Measurements from ENCODE around the gene KLF3. TPM values are rescaled to one million over a fixed set of nuclear protein-coding genes. Genes with fewer than 3 reads are reported as not detected.

The KLF3 gene
- total RNA-seq, 6 experiments from 2014 or later: 21.3 to 37.6 (median 26.8) TPM

DNA sequence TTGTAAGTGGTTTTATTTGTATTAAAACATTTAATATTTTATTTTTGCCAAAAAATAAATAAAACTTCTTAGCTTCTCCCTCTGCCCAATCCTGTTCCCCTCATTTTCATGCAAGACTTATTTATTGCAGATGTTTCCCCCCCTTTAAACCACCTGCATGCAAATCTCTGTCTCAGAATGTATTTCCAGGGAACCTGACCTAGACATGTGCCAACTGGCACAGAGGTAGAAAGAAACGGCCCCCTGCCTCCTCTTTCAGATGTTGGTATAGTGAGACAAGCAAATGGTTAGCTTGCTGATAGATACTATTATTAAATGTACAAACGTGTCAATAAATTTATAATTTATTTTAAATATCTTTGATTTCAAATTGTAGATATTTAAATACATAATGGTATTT lies 47.1 kb downstream of the KLF3 start:
- H3K27me3 ChIP-seq: no peaks in the 10 kb centered on the region
- no peaks in the 10 kb centered on the region for H3K36me3 ChIP-seq

DNA sequence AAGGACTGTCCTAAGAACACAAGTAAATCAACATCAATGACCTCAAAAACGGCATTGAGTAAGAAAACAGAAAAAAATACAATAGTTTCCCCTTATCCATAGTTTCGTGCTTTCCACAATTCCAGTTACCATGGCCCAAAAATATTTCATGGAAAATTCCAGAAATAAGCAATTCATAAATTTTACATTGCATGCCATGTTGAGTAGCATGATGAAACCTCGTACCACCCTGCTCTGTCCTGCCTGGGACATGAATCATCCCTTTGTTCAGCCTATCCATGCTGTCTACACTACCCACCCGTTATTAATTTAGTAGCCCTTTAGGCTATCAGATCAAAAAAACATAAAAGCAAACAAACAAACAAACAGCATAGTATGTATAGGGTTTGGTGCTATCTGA lies 51.1 kb downstream of the KLF3 start:
- WGBS (ENCODE audit: insufficient coverage, low coverage, low lambda C conversion rate, missing lambda C conversion rate): 59% methylated on average over 4 of the region's 4 CpGs
- H3K9me3 ChIP-seq: no peaks in the 10 kb centered on the region
- no peak for TF ChIP-seq POLR2A (IDR thresholded peaks at IDR 0.05)
- TF ChIP-seq, protein P1, sequence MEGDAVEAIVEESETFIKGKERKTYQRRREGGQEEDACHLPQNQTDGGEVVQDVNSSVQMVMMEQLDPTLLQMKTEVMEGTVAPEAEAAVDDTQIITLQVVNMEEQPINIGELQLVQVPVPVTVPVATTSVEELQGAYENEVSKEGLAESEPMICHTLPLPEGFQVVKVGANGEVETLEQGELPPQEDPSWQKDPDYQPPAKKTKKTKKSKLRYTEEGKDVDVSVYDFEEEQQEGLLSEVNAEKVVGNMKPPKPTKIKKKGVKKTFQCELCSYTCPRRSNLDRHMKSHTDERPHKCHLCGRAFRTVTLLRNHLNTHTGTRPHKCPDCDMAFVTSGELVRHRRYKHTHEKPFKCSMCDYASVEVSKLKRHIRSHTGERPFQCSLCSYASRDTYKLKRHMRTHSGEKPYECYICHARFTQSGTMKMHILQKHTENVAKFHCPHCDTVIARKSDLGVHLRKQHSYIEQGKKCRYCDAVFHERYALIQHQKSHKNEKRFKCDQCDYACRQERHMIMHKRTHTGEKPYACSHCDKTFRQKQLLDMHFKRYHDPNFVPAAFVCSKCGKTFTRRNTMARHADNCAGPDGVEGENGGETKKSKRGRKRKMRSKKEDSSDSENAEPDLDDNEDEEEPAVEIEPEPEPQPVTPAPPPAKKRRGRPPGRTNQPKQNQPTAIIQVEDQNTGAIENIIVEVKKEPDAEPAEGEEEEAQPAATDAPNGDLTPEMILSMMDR (IDR thresholded peaks at IDR 0.05): no peak

More for the DNA sequence above, 47.1 kb downstream of the KLF3 start:
- WGBS (ENCODE audit: insufficient coverage, low coverage, low lambda C conversion rate, missing lambda C conversion rate): 64% methylated on average over 2 of the region's 2 CpGs
- Histone ChIP-seq H3K4me3 (no peak overlapping the region), H3K27ac (no peak overlapping the region), H3K4me1 (no peaks in the 10 kb centered on the region), H3K9me3 (no peaks in the 10 kb centered on the region)
- intact Hi-C loops (cut with DNase I): no loop called here
- no peak for DNase-seq
- ATAC-seq: no peak
- TF ChIP-seq POLR2A (IDR thresholded peaks at IDR 0.05): no peak
- TF ChIP-seq, protein P1 (IDR thresholded peaks at IDR 0.05): no peak

GRCh38 chr4:38716256-38716655 lies 52.3 kb downstream of the KLF3 start:
- TF ChIP-seq, protein P1 (IDR thresholded peaks at IDR 0.05): no peak
- TF ChIP-seq POLR2A (IDR thresholded peaks at IDR 0.05): no peak
- H3K4me3 ChIP-seq: no peak overlapping the region
- H3K36me3 ChIP-seq: no peaks in the 10 kb centered on the region
- no peak for DNase-seq
- 86% methylated on average over 3 of the region's 3 CpGs for WGBS (ENCODE audit: insufficient coverage, low coverage, low lambda C conversion rate, missing lambda C conversion rate)
- H3K27me3 ChIP-seq: no peaks in the 10 kb centered on the region
- H3K9me3 ChIP-seq: no peaks in the 10 kb centered on the region
- intact Hi-C loops (cut with DNase I): no loop called here
- no peak overlapping the region for H3K27ac ChIP-seq
- H3K4me1 ChIP-seq: no peaks in the 10 kb centered on the region
- ATAC-seq: no peak

More for the DNA sequence above, 51.1 kb downstream of the KLF3 start:
- DNase-seq: no peak
- no peak for ATAC-seq
- Histone ChIP-seq H3K27ac (no peak overlapping the region), H3K27me3 (no peaks in the 10 kb centered on the region), H3K36me3 (no peaks in the 10 kb centered on the region), H3K4me3 (no peak overlapping the region), H3K4me1 (no peaks in the 10 kb centered on the region)
- intact Hi-C loops (cut with DNase I): no loop called here

DNA sequence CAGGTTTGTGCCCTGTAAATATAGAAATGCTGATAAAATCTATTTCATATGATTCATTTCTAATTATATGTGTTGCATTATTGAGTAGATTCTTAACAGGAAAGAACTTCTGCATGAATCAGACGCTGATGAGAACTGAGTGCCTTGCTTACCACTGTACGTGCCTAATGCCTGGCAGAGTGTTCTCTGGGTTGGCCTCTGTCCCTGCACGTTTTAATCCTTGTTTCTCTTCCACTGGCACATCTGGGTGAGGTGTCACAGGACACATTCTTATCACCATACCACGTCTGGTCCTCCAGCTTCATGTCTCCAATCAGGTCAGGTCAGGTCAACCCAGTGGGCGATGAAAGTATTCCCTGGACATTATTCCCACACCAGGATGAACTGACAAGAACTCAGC lies 53.6 kb downstream of the KLF3 start:
- Histone ChIP-seq H3K27ac (no peak overlapping the region), H3K4me1 (no peaks in the 10 kb centered on the region), H3K36me3 (no peaks in the 10 kb centered on the region), H3K9me3 (no peaks in the 10 kb centered on the region), H3K27me3 (no peaks in the 10 kb centered on the region), H3K4me3 (no peak overlapping the region)
- WGBS (ENCODE audit: insufficient coverage, low coverage, low lambda C conversion rate, missing lambda C conversion rate): 52% methylated on average over 4 of the region's 5 CpGs
- DNase-seq (no peak), ATAC-seq (no peak)
- no peak for TF ChIP-seq POLR2A (IDR thresholded peaks at IDR 0.05)
- TF ChIP-seq, protein P1 (IDR thresholded peaks at IDR 0.05): no peak
- intact Hi-C loops (cut with DNase I): no loop called here

GRCh38 chr4:38723114-38723513 lies 59.1 kb downstream of the KLF3 start:
- WGBS (ENCODE audit: insufficient coverage, low coverage, low lambda C conversion rate, missing lambda C conversion rate): 97% methylated on average over 4 of the region's 4 CpGs
- no peaks in the 10 kb centered on the region for H3K9me3 ChIP-seq
- H3K36me3 ChIP-seq: no peaks in the 10 kb centered on the region
- no peaks in the 10 kb centered on the region for H3K4me1 ChIP-seq
- DNase-seq (no peak), ATAC-seq (peak in 1 of 4 donors; percentile 34)
- H3K4me3 ChIP-seq: no peak overlapping the region
- no peaks in the 10 kb centered on the region for H3K27me3 ChIP-seq
- intact Hi-C loops (cut with DNase I): no loop called here
- TF ChIP-seq, protein P1 (IDR thresholded peaks at IDR 0.05): no peak
- no peak for TF ChIP-seq POLR2A (IDR thresholded peaks at IDR 0.05)
- no peak overlapping the region for H3K27ac ChIP-seq

All from right lobe of liver (tissue), 6 donors.